Activated CD4-positive, alpha-beta T cell treated with anti-CD3 and anti-CD28 coated beads, Interleukin-2, amount 10 ng/mL, durations not matched to agents 7 days and 5 days (primary cell): ENCODE measurements around the gene CHMP5. TPM values are rescaled to one million over a fixed set of nuclear protein-coding genes. Genes with fewer than 3 reads are reported as not detected.

Experiments used
- CTCF ChIA-PET: fragments of 350-600 bp; sonication (Branson Sonifier 250); formaldehyde crosslinking; loops from one replicate; lab custom pipeline; 2021; ENCODE audit warnings: antibody characterized with exemption; lab: Charles Lee
- POLR2A ChIA-PET: fragments of 350-600 bp; sonication (Branson Sonifier 250); formaldehyde crosslinking; loops from one replicate; lab custom pipeline; 2021; ENCODE audit warnings: antibody characterized with exemption; lab: Charles Lee
- DNase-seq: peaks from one replicate; pipeline ENCODE4 v3.0.0-alpha.2; 2020
- H3K27ac Mint-ChIP-seq: one replicate; pipeline ENCODE4 v1.8.0; 2021; ENCODE audit warnings: mild to moderate bottlenecking, moderate library complexity, mixed read lengths
- H3K27me3 Mint-ChIP-seq: one replicate; pipeline ENCODE4 v1.8.0; 2021; ENCODE audit warnings: mixed read lengths
- H3K36me3 Mint-ChIP-seq: one replicate; pipeline ENCODE4 v1.8.0; 2021; ENCODE audit warnings: low read depth, mixed read lengths
- H3K4me1 Mint-ChIP-seq: one replicate; pipeline ENCODE4 v1.8.0; 2021; ENCODE audit warnings: mixed read lengths
- H3K4me3 Mint-ChIP-seq: one replicate; pipeline ENCODE4 v1.8.0; 2021; ENCODE audit warnings: mild to moderate bottlenecking, moderate library complexity, mixed read lengths
- H3K9me3 Mint-ChIP-seq: one replicate; pipeline ENCODE4 v1.8.0; 2021; ENCODE audit warnings: mixed read lengths
- total RNA-seq, 2 experiments: library from RNA; stranded (reverse); gene quantifications; one replicate each; pipeline ENCODE4 v1.2.3, GENCODE V29; 2021

CHMP5 gene
- total RNA-seq, 2 experiments from 2014 or later, result 91.0 to 100 TPM

- H3K9me3 Mint-ChIP-seq, result no peaks in the 10 kb centered on the region
- H3K27ac Mint-ChIP-seq, result peak within 1 kb of the TSS; percentile 100
- peak within 1 kb of the TSS; percentile 87 for H3K4me3 Mint-ChIP-seq
- H3K36me3 Mint-ChIP-seq, result peaks cover 34% of the 10 kb centered on the region
- ChIA-PET CTCF (interaction anchor here (0.7 to 1.4 kb wide), 8 partner anchors 12 to 177 kb away, joined by 3 to 7 read pairs (median 4); no protein-coding TSS in a partner anchor), POLR2A (interaction anchor here (0.6 to 1.0 kb wide), 2 partner anchors 22 to 176 kb away, joined by 3 read pairs; no protein-coding TSS in a partner anchor)
- DNase-seq, result peak; percentile 99
- no peaks in the 10 kb centered on the region for H3K27me3 Mint-ChIP-seq
- H3K4me1 Mint-ChIP-seq, result peaks cover 61% of the 10 kb centered on the region
These were observed 25.6 kb downstream of the CHMP5 start, which contains the start of gene NFX1 for GRCh38 chr9:33290247-33291030. TSS of gene NFX1 (plus strand) at chr9:33290516. CDS start at chr9:33290573, 57 bp downstream.

DNA sequence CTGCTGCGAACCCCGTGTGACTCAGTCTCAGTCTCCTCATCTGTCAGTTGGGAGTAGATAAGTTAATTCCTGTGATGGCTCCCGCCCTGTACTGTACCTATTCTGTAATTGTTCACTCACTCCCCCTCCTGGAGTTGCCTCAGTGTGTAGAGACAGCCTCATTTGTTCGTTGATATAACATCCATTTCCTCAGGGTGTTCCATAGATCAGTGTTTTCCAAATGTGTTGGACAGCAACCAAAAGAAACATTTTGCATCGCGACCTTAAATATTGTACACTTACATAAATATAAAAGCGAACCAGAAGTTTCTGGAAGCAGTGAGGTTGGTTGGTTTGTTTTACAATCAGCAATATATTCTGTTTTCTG, 26.2 kb downstream of the CHMP5 start:
- POLR2A ChIA-PET, result no interaction called here
- Mint-ChIP-seq H3K4me3 (peak overlapping the region; percentile 87), H3K9me3 (no peaks in the 10 kb centered on the region), H3K27ac (peak overlapping the region; percentile 100), H3K27me3 (no peaks in the 10 kb centered on the region), H3K36me3 (peaks cover 36% of the 10 kb centered on the region), H3K4me1 (peaks cover 63% of the 10 kb centered on the region)
- no peak for DNase-seq
- CTCF ChIA-PET, result interaction anchor here (1.0 to 1.4 kb wide), 3 partner anchors 13 to 176 kb away, joined by 3 to 7 read pairs (median 3); no protein-coding TSS in a partner anchor

DNA sequence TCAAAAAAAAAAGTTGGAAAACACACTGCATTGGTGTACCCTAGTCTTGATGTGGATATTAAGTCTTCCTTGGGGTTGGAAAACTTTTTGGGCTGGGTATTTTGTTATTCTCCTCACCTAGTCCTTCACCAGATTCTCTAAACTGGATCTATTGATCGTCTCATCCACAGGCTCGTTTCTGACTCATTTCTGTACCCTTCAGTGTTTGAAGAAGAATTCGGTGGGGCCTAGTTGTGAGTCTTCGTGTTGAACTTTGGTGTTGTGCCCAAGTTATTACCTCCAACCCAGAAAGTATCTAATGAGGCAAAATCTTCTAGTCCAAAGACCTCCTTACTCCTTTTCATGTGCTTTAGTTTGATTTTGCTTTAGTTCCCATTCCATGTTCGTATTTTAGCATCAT, 27.1 kb downstream of the CHMP5 start:
- CTCF ChIA-PET, result no interaction called here
- Mint-ChIP-seq H3K4me3 (peak overlapping the region; percentile 87), H3K9me3 (no peaks in the 10 kb centered on the region), H3K36me3 (peaks cover 40% of the 10 kb centered on the region), H3K27ac (peak overlapping the region; percentile 100), H3K27me3 (no peaks in the 10 kb centered on the region), H3K4me1 (peaks cover 66% of the 10 kb centered on the region)
- DNase-seq, result no peak
- POLR2A ChIA-PET, result no interaction called here

DNA sequence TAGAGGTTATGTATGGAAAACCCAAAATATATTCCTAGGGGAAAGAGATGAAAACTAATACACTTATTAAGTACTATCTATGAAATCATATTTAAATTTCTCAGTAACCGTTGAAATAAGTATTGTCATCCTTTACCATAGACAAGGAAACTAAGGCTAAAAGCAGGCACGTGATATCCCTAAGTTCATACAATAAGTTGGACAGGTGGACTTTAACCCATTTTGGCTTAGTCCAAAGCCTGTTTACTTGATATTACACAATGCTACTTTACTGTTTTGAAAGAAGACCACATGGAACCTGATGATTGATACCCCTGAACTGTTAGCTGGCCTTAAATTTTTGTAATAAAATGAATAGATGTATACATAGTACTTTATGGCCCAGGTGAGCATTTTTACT, 28.9 kb downstream of the CHMP5 start:
- CTCF ChIA-PET, result no interaction called here
- no peak for DNase-seq
- no peak overlapping the region for H3K27ac Mint-ChIP-seq
- POLR2A ChIA-PET, result no interaction called here
- H3K4me1 Mint-ChIP-seq, result peaks cover 72% of the 10 kb centered on the region
- H3K27me3 Mint-ChIP-seq, result no peaks in the 10 kb centered on the region
- H3K36me3 Mint-ChIP-seq, result peaks cover 58% of the 10 kb centered on the region
- H3K4me3 Mint-ChIP-seq, result no peak overlapping the region
- H3K9me3 Mint-ChIP-seq, result no peaks in the 10 kb centered on the region

DNA sequence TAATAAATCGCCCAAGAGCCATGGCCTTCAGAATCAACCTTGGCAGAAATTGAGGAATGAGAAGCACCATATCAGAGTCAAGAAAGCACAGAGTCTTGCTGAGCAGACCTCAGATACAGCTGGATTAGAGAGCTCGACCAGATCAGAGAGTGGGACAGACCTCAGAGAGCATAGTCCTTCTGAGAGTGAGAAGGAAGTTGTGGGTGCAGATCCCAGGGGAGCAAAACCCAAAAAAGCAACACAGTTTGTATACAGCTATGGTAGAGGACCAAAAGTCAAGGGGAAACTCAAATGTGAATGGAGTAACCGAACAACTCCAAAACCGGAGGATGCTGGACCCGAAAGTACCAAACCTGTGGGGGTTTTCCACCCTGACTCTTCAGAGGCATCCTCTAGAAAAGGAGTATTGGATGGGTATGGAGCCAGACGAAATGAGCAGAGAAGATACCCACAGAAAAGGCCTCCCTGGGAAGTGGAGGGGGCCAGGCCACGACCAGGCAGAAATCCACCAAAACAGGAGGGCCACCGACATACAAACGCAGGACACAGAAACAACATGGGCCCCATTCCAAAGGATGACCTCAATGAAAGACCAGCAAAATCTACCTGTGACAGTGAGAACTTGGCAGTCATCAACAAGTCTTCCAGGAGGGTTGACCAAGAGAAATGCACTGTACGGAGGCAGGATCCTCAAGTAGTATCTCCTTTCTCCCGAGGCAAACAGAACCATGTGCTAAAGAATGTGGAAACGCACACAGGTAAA, 30.0 kb downstream of the CHMP5 start:
- no peak for DNase-seq
- no peaks in the 10 kb centered on the region for H3K9me3 Mint-ChIP-seq
- ChIA-PET CTCF (interaction anchor here (0.8 kb wide), 1 partner anchor 9 kb away, joined by 4 read pairs; no protein-coding TSS in a partner anchor), POLR2A (interaction anchor here (0.6 kb wide), 1 partner anchor 17 kb away, joined by 3 read pairs; no protein-coding TSS in a partner anchor)
- peak overlapping the region; percentile 50 for H3K27ac Mint-ChIP-seq
- no peak overlapping the region for H3K4me3 Mint-ChIP-seq
- peaks cover 68% of the 10 kb centered on the region for H3K36me3 Mint-ChIP-seq
- H3K4me1 Mint-ChIP-seq, result peaks cover 70% of the 10 kb centered on the region
- H3K27me3 Mint-ChIP-seq, result no peaks in the 10 kb centered on the region

DNA sequence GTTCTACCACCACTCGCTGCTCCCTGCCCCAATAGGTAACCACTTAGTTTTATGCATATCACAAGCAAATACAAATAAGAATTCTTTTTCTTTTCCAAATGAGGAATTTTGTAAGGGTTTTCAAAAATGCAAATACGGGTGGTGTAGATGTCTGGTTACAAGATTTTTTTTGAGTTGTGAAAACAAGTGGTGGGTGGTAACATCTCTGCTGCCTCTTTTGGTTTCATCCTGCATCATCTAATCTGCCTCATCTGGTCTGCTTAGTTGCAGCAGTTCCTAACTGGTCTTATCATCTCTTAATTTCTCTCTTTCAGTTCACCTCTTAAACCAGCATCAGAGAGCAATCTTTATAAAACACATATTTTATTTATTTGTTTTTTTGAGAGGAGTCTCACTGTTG, 30.7 kb downstream of the CHMP5 start:
- Mint-ChIP-seq H3K9me3 (no peaks in the 10 kb centered on the region), H3K4me3 (no peak overlapping the region), H3K36me3 (peaks cover 70% of the 10 kb centered on the region), H3K27ac (peak overlapping the region; percentile 51), H3K27me3 (no peaks in the 10 kb centered on the region), H3K4me1 (peaks cover 72% of the 10 kb centered on the region)
- ChIA-PET CTCF (interaction anchor here (2.5 kb wide), 1 partner anchor 10 kb away, joined by 21 read pairs; no protein-coding TSS in a partner anchor), POLR2A (no interaction called here)
- no peak for DNase-seq

DNA sequence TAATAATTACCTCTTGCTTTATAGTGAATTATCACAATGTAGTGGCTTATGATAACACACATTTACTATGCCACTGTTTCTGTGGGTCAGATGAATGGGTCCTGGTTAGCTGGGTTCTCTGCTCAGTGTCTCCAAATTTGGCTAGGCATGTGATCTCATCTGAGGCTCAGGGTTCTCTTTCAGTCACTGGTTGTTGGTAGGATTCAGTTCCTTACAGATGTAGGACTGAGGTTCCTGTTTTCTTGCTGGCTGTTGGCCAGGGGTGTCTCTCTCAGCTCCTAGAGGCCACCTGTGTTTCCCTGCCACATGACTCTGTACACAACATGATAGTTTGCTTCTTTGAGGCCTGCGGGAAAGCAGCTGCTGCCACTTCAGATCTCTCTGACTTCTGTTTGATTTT, 32.6 kb downstream of the CHMP5 start:
- peaks cover 59% of the 10 kb centered on the region for H3K4me1 Mint-ChIP-seq
- H3K4me3 Mint-ChIP-seq, result peak overlapping the region; percentile 9
- H3K27ac Mint-ChIP-seq, result peak overlapping the region; percentile 52
- peaks cover 66% of the 10 kb centered on the region for H3K36me3 Mint-ChIP-seq
- H3K9me3 Mint-ChIP-seq, result no peaks in the 10 kb centered on the region
- ChIA-PET CTCF (interaction anchor here (0.9 to 2.5 kb wide), 4 partner anchors 7 to 23 kb away, joined by 3 to 21 read pairs (median 3); no protein-coding TSS in a partner anchor), POLR2A (no interaction called here)
- H3K27me3 Mint-ChIP-seq, result no peaks in the 10 kb centered on the region
- DNase-seq, result peak; percentile 12

DNA sequence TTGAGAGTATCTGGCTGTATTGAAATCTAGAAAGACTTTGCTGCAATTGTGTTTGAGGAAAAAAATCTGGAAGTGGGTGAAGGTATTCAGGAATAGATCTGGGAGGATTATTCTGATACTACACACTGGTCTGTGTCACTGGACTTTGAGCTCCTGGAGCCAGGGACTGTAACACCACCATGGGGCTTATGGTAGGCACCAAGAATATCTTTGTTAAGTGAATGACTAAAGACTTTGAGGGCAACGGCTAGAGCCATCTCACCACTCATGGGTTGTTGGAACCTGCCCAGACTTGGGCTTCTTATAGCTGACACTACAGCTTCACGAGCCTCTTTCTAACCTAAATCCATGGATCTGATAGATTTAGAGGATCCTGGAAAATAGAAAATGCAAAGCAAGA, 35.7 kb downstream of the CHMP5 start:
- H3K4me3 Mint-ChIP-seq, result no peak overlapping the region
- H3K9me3 Mint-ChIP-seq, result no peaks in the 10 kb centered on the region
- no peak overlapping the region for H3K27ac Mint-ChIP-seq
- POLR2A ChIA-PET, result no interaction called here
- CTCF ChIA-PET, result interaction anchor here (1.2 to 1.3 kb wide), 2 partner anchors 12 to 13 kb away, joined by 3 to 7 read pairs; no protein-coding TSS in a partner anchor
- peaks cover 42% of the 10 kb centered on the region for H3K4me1 Mint-ChIP-seq
- no peak for DNase-seq
- H3K36me3 Mint-ChIP-seq, result peaks cover 56% of the 10 kb centered on the region
- no peaks in the 10 kb centered on the region for H3K27me3 Mint-ChIP-seq

DNA sequence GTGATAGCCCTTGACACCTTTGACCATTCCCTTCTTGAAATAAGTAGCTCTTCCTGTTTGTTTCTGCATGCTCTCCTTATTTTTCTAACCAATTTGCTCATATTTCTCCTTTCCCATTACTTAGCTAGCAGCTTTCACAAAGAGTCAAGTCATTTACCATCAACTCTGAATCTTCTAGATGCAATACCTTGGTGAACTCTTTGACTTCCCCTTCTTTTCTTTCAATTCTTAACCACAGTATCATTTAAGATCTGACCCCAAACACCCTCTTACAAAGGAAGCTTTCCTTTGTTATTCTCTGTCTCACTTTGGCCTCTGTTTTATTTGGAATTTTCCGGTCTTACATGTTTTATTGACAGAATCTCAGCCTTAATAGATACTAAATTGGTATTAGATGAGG, 39.5 kb downstream of the CHMP5 start:
- Mint-ChIP-seq H3K4me1 (peaks cover 13% of the 10 kb centered on the region), H3K36me3 (peaks cover 41% of the 10 kb centered on the region), H3K9me3 (no peaks in the 10 kb centered on the region), H3K27ac (no peak overlapping the region), H3K4me3 (no peak overlapping the region), H3K27me3 (no peaks in the 10 kb centered on the region)
- DNase-seq, result no peak
- ChIA-PET CTCF (interaction anchor here (0.6 to 1.4 kb wide), 5 partner anchors 8 to 520 kb away, joined by 3 to 4 read pairs (median 3); partner anchors contain the start of gene NFX1), POLR2A (no interaction called here)

- peak; percentile 26 for DNase-seq
- ChIA-PET CTCF (interaction anchor here (0.5 to 0.6 kb wide), 2 partner anchors 132 to 671 kb away, joined by 3 read pairs; no protein-coding TSS in a partner anchor), POLR2A (no interaction called here)
- Mint-ChIP-seq H3K27ac (no peak overlapping the region), H3K36me3 (peaks cover 37% of the 10 kb centered on the region), H3K4me3 (no peak overlapping the region), H3K4me1 (peaks cover 10% of the 10 kb centered on the region), H3K9me3 (no peaks in the 10 kb centered on the region), H3K27me3 (no peaks in the 10 kb centered on the region)
These were observed 41.2 kb downstream of the CHMP5 start for GRCh38 chr9:33306037-33306436.

GRCh38 chr9:33307067-33307466, 42.2 kb downstream of the CHMP5 start:
- CTCF ChIA-PET, result no interaction called here
- Mint-ChIP-seq H3K4me1 (peaks cover 10% of the 10 kb centered on the region), H3K27ac (no peak overlapping the region), H3K27me3 (no peaks in the 10 kb centered on the region), H3K9me3 (no peaks in the 10 kb centered on the region), H3K4me3 (no peak overlapping the region), H3K36me3 (peaks cover 43% of the 10 kb centered on the region)
- POLR2A ChIA-PET, result no interaction called here
- no peak for DNase-seq

GRCh38 chr9:33309903-33310302, 45.1 kb downstream of the CHMP5 start:
- no peaks in the 10 kb centered on the region for H3K27me3 Mint-ChIP-seq
- DNase-seq, result no peak
- ChIA-PET POLR2A (no interaction called here), CTCF (interaction anchor here (0.7 to 2.1 kb wide), 4 partner anchors 10 to 23 kb away, joined by 3 to 7 read pairs (median 4); partner anchors contain the start of gene NFX1)
- no peaks in the 10 kb centered on the region for H3K9me3 Mint-ChIP-seq
- peaks cover 54% of the 10 kb centered on the region for H3K36me3 Mint-ChIP-seq
- H3K27ac Mint-ChIP-seq, result no peak overlapping the region
- peaks cover 6% of the 10 kb centered on the region for H3K4me1 Mint-ChIP-seq
- H3K4me3 Mint-ChIP-seq, result no peak overlapping the region
